Measurements from ENCODE around the gene ZNF776. TPM values are rescaled to one million over a fixed set of nuclear protein-coding genes. Genes with fewer than 3 reads are reported as not detected.
"Not testable (repeated sequence)": the region's sequence is repeated elsewhere in the genome, so short reads cannot be mapped to it uniquely, and the experiment has no call there.

The ZNF776 gene
- total RNA-seq, 2 experiments from 2014 or later, result 7.8 to 8.3 TPM

DNA sequence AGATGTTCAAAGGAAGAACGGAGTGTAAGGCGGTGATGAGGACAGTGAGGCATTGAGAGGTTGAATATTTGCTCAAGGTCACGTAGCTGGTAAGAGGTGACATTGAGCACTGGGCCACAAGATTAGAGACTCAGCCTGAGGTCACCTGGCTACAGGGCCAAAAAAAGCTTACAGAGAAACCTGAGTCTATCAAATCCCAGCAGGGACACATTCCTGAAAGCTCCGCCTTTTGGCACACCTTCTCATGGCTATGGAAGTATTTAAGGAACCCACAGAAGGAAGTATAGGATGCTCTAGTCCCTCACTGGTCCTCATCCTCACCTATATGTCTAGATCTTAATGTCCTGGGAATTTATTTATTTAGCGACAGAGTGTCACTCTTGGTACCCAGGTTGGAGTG is 40.3 kb downstream of the ZNF776 start:
- H3K27ac Mint-ChIP-seq, result no peak overlapping the region
- POLR2A ChIA-PET, result interaction anchor here (0.7 kb wide), 1 partner anchor 15 kb away, joined by 4 read pairs; no protein-coding TSS in a partner anchor
- peaks cover 71% of the 10 kb centered on the region for H3K36me3 Mint-ChIP-seq
- no peak overlapping the region for H3K4me3 Mint-ChIP-seq
- H3K4me1 Mint-ChIP-seq (ENCODE audit: low read depth), result no peaks in the 10 kb centered on the region
- DNase-seq, result no peak
- CTCF ChIA-PET, result no interaction called here
- intact Hi-C loops (cut with micrococcal nuclease), result no loop called here
- peaks cover 59% of the 10 kb centered on the region for H3K9me3 Mint-ChIP-seq
- no peaks in the 10 kb centered on the region for H3K27me3 Mint-ChIP-seq

DNA sequence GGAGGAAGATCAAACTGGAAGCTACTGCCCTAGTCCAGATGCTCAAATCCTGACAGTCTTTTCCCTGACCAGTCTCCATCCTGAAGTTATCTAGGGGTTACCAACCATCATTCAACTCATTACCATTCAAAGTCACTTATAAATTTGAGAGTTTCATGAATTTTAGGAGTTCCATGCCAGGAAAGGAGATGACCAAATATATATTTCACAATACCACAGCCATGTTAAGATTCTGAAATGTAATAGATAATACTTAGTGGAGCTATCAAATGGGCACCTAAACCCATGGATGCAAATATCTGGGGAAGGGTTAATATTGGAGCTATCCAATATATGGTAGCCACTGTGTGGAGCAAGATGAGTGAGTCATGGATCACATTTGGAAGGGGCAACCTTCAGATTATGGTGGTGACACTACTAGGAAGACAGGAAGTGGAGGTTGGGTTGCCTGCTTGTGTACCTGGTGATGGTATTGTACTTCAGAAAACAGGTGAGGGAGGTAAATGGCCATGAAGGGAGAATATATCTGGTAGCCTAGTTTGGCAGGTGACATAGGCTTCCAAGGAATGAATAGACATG is 41.6 kb downstream of the ZNF776 start:
- POLR2A ChIA-PET, result no interaction called here
- Mint-ChIP-seq H3K27ac (no peak overlapping the region), H3K36me3 (peaks cover 72% of the 10 kb centered on the region), H3K9me3 (peaks cover 57% of the 10 kb centered on the region), H3K4me1 (ENCODE audit: low read depth) (no peaks in the 10 kb centered on the region), H3K27me3 (no peaks in the 10 kb centered on the region), H3K4me3 (no peak overlapping the region)
- CTCF ChIA-PET, result no interaction called here
- DNase-seq, result no peak
- intact Hi-C loops (cut with micrococcal nuclease), result no loop called here

- Mint-ChIP-seq H3K4me1 (ENCODE audit: low read depth) (no peaks in the 10 kb centered on the region), H3K27ac (no peak overlapping the region), H3K9me3 (peaks cover 57% of the 10 kb centered on the region), H3K27me3 (no peaks in the 10 kb centered on the region), H3K4me3 (no peak overlapping the region), H3K36me3 (peaks cover 74% of the 10 kb centered on the region)
- intact Hi-C loops (cut with micrococcal nuclease), result no loop called here
- POLR2A ChIA-PET, result no interaction called here
- no peak for DNase-seq
- CTCF ChIA-PET, result no interaction called here
These were observed 42.7 kb downstream of the ZNF776 start for GRCh38 chr19:57789288-57789687.

DNA sequence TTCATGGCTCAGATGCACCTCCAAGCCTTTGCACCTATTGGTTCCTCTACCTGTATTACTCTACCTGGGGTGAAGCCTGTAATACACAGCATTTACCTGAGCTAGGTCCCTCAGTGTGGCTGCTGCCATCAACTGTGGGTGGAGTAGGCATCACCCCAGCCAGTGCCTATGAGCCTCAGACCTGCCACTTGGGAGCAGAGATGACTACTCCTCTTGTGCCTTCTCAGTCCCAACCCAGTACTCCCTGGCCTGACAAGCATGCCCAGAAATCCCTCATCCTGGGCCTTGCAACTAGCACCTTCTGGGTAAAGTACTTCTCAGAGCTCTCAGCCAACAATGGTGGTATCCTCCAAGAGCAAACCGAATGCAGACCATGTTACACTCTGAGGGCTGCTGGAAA is 50.0 kb downstream of the ZNF776 start:
- DNase-seq; H3K4me1 Mint-ChIP-seq (ENCODE audit: low read depth); intact Hi-C loops (cut with micrococcal nuclease); H3K4me3 Mint-ChIP-seq; POLR2A ChIA-PET; H3K9me3 Mint-ChIP-seq; CTCF ChIA-PET; H3K27me3 Mint-ChIP-seq; H3K27ac Mint-ChIP-seq: not testable (repeated sequence)
- peaks cover 44% of the 10 kb centered on the region for H3K36me3 Mint-ChIP-seq

GRCh38 chr19:57800696-57801095 is 54.1 kb downstream of the ZNF776 start:
- H3K4me1 Mint-ChIP-seq (ENCODE audit: low read depth), result peaks cover 7% of the 10 kb centered on the region
- H3K9me3 Mint-ChIP-seq, result no peaks in the 10 kb centered on the region
- intact Hi-C loops (cut with micrococcal nuclease), result no loop called here
- peaks cover 28% of the 10 kb centered on the region for H3K36me3 Mint-ChIP-seq
- ChIA-PET CTCF (no interaction called here), POLR2A (interaction anchor here (0.6 kb wide), 1 partner anchor 81 kb away, joined by 3 read pairs; no protein-coding TSS in a partner anchor)
- H3K4me3 Mint-ChIP-seq, result no peak overlapping the region
- H3K27me3 Mint-ChIP-seq, result no peaks in the 10 kb centered on the region
- no peak overlapping the region for H3K27ac Mint-ChIP-seq
- DNase-seq, result no peak

DNA sequence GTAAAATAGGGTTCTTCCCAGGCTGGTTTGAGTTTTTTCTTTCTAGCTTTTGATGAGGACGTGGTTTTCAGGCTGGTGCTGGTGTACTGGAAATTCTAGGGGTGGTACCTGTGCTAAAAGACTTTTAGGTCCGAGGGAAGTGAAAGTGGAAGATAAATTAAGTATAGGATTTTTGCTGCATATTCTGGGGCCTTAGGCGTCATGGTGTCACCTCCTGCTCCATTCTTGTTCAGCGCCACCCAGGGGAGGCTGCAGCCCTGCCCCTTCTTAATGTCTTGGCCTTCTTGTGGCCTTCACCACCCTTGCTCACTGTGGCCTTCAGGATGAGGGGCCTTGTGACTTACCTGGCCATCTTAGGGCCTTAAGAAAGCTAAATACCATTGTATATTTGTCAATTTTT is 55.7 kb downstream of the ZNF776 start:
- CTCF ChIA-PET, result no interaction called here
- POLR2A ChIA-PET, result no interaction called here
- H3K27me3 Mint-ChIP-seq, result no peaks in the 10 kb centered on the region
- intact Hi-C loops (cut with micrococcal nuclease), result no loop called here
- no peak overlapping the region for H3K4me3 Mint-ChIP-seq
- H3K27ac Mint-ChIP-seq, result no peak overlapping the region
- DNase-seq, result no peak
- peaks cover 7% of the 10 kb centered on the region for H3K4me1 Mint-ChIP-seq (ENCODE audit: low read depth)
- peaks cover 27% of the 10 kb centered on the region for H3K36me3 Mint-ChIP-seq
- H3K9me3 Mint-ChIP-seq, result no peaks in the 10 kb centered on the region

DNA sequence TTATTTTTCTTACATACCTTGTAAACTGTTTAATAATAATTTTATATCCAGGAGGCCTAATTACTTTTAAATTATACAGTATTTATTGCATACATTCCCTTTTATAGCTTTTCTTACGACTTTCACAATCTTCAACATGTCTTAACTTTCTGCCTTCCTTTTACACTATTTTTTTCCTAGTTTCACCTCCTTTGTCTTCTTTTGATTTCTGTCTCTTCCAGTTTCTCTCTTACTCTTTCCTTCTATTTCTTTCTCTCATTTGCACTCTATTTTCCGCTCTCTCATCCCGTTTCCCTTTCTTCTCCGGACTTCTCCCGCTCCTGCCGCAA is 56.6 kb downstream of the ZNF776 start:
- POLR2A ChIA-PET, result no interaction called here
- no peak overlapping the region for H3K27ac Mint-ChIP-seq
- peaks cover 7% of the 10 kb centered on the region for H3K4me1 Mint-ChIP-seq (ENCODE audit: low read depth)

GRCh38 chr19:57803594-57804325 is 57.1 kb downstream of the ZNF776 start:
- no peak overlapping the region for H3K27ac Mint-ChIP-seq
- peak overlapping the region; percentile 2 for H3K4me3 Mint-ChIP-seq
- peaks cover 10% of the 10 kb centered on the region for H3K4me1 Mint-ChIP-seq (ENCODE audit: low read depth)
- DNase-seq, result no peak
- intact Hi-C loops (cut with micrococcal nuclease), result no loop called here
- H3K27me3 Mint-ChIP-seq, result no peaks in the 10 kb centered on the region
- CTCF ChIA-PET, result no interaction called here
- POLR2A ChIA-PET, result no interaction called here
- H3K9me3 Mint-ChIP-seq, result no peaks in the 10 kb centered on the region
- H3K36me3 Mint-ChIP-seq, result peaks cover 38% of the 10 kb centered on the region

More for the DNA sequence above, 56.6 kb downstream of the ZNF776 start:
- Mint-ChIP-seq H3K9me3 (no peaks in the 10 kb centered on the region), H3K4me3 (no peak overlapping the region), H3K36me3 (peaks cover 34% of the 10 kb centered on the region), H3K27me3 (no peaks in the 10 kb centered on the region)
- CTCF ChIA-PET, result no interaction called here
- intact Hi-C loops (cut with micrococcal nuclease), result no loop called here
- DNase-seq, result no peak

DNA sequence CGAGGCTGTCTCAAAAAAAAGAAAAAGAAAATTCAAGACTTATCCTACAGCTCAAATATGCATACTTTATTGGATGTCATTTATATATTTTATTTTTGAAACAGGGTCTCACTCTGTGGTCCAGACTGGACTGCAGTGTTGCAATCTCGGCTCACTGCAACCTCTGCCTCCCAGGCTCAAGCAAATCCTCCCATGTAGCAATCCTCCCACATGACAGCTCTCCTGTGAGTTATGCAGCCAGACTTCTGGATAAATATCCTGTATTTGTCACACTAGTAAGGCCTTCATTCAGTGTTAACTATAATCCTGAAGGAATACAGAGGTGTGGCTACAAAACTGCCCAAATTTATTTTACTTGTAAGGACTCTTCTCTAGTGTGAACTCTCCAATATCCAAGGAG is 60.9 kb downstream of the ZNF776 start:
- H3K27me3 Mint-ChIP-seq, result no peaks in the 10 kb centered on the region
- DNase-seq, result no peak
- no peaks in the 10 kb centered on the region for H3K9me3 Mint-ChIP-seq
- no peak overlapping the region for H3K27ac Mint-ChIP-seq
- intact Hi-C loops (cut with micrococcal nuclease), result no loop called here
- ChIA-PET CTCF (no interaction called here), POLR2A (no interaction called here)
- no peak overlapping the region for H3K4me3 Mint-ChIP-seq
- H3K4me1 Mint-ChIP-seq (ENCODE audit: low read depth), result peaks cover 18% of the 10 kb centered on the region
- H3K36me3 Mint-ChIP-seq, result peaks cover 48% of the 10 kb centered on the region

Other genes starting within 250 kb of the ZNF776 start
- gene ZNF773, start 246.9 kb upstream of the ZNF776 start, total RNA-seq, result 1 to 10 TPM; 4.0 to 4.5 TPM
- gene ZNF549, start 219.5 kb upstream of the ZNF776 start, total RNA-seq, result 1 to 10 TPM; 2.9 to 3.4 TPM
- 1 to 10 TPM; 5.6 to 6.6 TPM for gene ZNF550, start 187.0 kb upstream of the ZNF776 start, total RNA-seq
- 1 to 10 TPM; 2.2 to 2.4 TPM for gene ZNF416, start 167.9 kb upstream of the ZNF776 start, total RNA-seq
- gene ZIK1, start 162.7 kb upstream of the ZNF776 start, total RNA-seq, result 1 to 10 TPM; 3.4 to 3.6 TPM
- 1 to 10 TPM; 3.7 to 5.6 TPM for gene ZNF530, start 146.9 kb upstream of the ZNF776 start, total RNA-seq
- 1 to 10 TPM; 6.7 to 8.0 TPM for gene ZNF134, start 132.6 kb upstream of the ZNF776 start, total RNA-seq
- 1 to 10 TPM; 8.2 to 8.3 TPM for gene ZNF211, start 113.6 kb upstream of the ZNF776 start, total RNA-seq
- not detected for gene ZSCAN4, start 77.9 kb upstream of the ZNF776 start, total RNA-seq
- 1 to 10 TPM; 4.4 to 6.2 TPM for gene ZNF551, start 64.8 kb upstream of the ZNF776 start, total RNA-seq
- under 1 TPM; 0.48 to 0.61 TPM for gene ZNF154, start 37.6 kb upstream of the ZNF776 start, total RNA-seq
- gene ZNF671, start 19.2 kb upstream of the ZNF776 start, total RNA-seq, result 1 to 10 TPM; 5.4 to 6.3 TPM
- 10 to 100 TPM; 11.5 to 11.7 TPM for gene ZNF586, start 22.9 kb downstream of the ZNF776 start, total RNA-seq
- gene ZNF552, start 68.1 kb downstream of the ZNF776 start, total RNA-seq, result 1 to 10 TPM; 4.8 to 6.1 TPM
- gene ZNF587B, start 83.5 kb downstream of the ZNF776 start, total RNA-seq, result 10 to 100 TPM; 14.2 to 15.2 TPM
- 10 to 100 TPM; 20.9 to 23.9 TPM for gene ZNF587, start 103.0 kb downstream of the ZNF776 start, total RNA-seq
- 10 to 100 TPM; 10.4 to 12.4 TPM for gene ZNF814, start 142.2 kb downstream of the ZNF776 start, total RNA-seq
- gene ZNF417, start 169.8 kb downstream of the ZNF776 start, total RNA-seq, result 10 to 100 TPM; 10.6 to 11.1 TPM
- gene ZNF418, start 188.6 kb downstream of the ZNF776 start, total RNA-seq, result 1 to 10 TPM; 2.3 TPM
- 1 to 10 TPM; 3.9 TPM for gene ZNF256, start 200.9 kb downstream of the ZNF776 start, total RNA-seq
- not detected for gene C19orf18, start 227.7 kb downstream of the ZNF776 start, total RNA-seq